HUES6 (cell line): ENCODE measurements around the gene ITPKC.
A peak's percentile ranks its signal among the peaks of the same experiment; 100 is the strongest.

Experiments
- H3K27ac ChIP-seq: 2 replicates; pipeline ENCODE4 v1.7.0; 2013; ENCODE audit warnings: low read depth, mild to moderate bottlenecking, low read length, inconsistent platforms
- H3K27me3 ChIP-seq: 2 replicates; pipeline ENCODE4 v1.6.1; 2013; ENCODE audit warnings: low read length; ENCODE audit not compliant: control insufficient read depth, insufficient read depth
- H3K36me3 ChIP-seq: 2 replicates; pipeline ENCODE4 v1.6.1; 2013; ENCODE audit warnings: low read length; ENCODE audit not compliant: control insufficient read depth, insufficient read depth
- H3K4me1 ChIP-seq: 2 replicates; pipeline ENCODE4 v1.6.1; 2013; ENCODE audit warnings: low read length; ENCODE audit not compliant: control insufficient read depth, insufficient read depth
- H3K4me3 ChIP-seq: 2 replicates; pipeline ENCODE4 v1.5.1; 2013; ENCODE audit warnings: low read depth, low read length
- H3K9ac ChIP-seq: one replicate; pipeline ENCODE4 v1.6.1; 2013; ENCODE audit warnings: mild to moderate bottlenecking, low read length
- H3K9me3 ChIP-seq: 2 replicates; pipeline ENCODE4 v1.6.1; 2013; ENCODE audit warnings: low read depth, low read length; ENCODE audit not compliant: control insufficient read depth, insufficient read depth

Gene ITPKC

GRCh38 chr19:40774916-40775631, 58.2 kb downstream of the ITPKC start, which contains the start of gene MIA:
Gene MIA, plus strand, starts transcription at chr19:40775521. Its CDS starts 22 bp downstream, at chr19:40775543.
- no peak within 1 kb of the TSS for H3K27ac ChIP-seq
- no peaks in the 10 kb centered on the region for H3K27me3 ChIP-seq
- no peak within 1 kb of the TSS for H3K4me3 ChIP-seq
- H3K9ac ChIP-seq: no peak within 1 kb of the TSS
- no peaks in the 10 kb centered on the region for H3K36me3 ChIP-seq
- peaks cover 7% of the 10 kb centered on the region; the same call in 1 of the 2 replicates for H3K9me3 ChIP-seq
- peaks cover 12% of the 10 kb centered on the region for H3K4me1 ChIP-seq

- Histone ChIP-seq H3K9me3 (peaks cover 7% of the 10 kb centered on the region; the same call in 1 of the 2 replicates), H3K27ac (no peak overlapping the region), H3K36me3 (no peaks in the 10 kb centered on the region), H3K9ac (no peak overlapping the region), H3K4me1 (peaks cover 13% of the 10 kb centered on the region), H3K27me3 (no peaks in the 10 kb centered on the region), H3K4me3 (no peak overlapping the region)
Measured at GRCh38 chr19:40775632-40776022, 58.7 kb downstream of the ITPKC start.

GRCh38 chr19:40776364-40776763, 59.5 kb downstream of the ITPKC start:
- H3K27me3 ChIP-seq: no peaks in the 10 kb centered on the region
- H3K4me1 ChIP-seq: peaks cover 13% of the 10 kb centered on the region
- no peak overlapping the region for H3K4me3 ChIP-seq
- H3K27ac ChIP-seq: no peak overlapping the region
- no peaks in the 10 kb centered on the region for H3K36me3 ChIP-seq
- peaks cover 3% of the 10 kb centered on the region; the same call in 1 of the 2 replicates for H3K9me3 ChIP-seq
- H3K9ac ChIP-seq: no peak overlapping the region

- H3K27me3 ChIP-seq: no peaks in the 10 kb centered on the region
- peak overlapping the region; percentile 89 for H3K27ac ChIP-seq
- no peaks in the 10 kb centered on the region for H3K9me3 ChIP-seq
- H3K4me3 ChIP-seq: peak overlapping the region; percentile 82
- H3K4me1 ChIP-seq: peaks cover 13% of the 10 kb centered on the region
- H3K36me3 ChIP-seq: peaks cover 1% of the 10 kb centered on the region; the same call in 1 of the 2 replicates
- H3K9ac ChIP-seq: peak overlapping the region; percentile 81
Measured at GRCh38 chr19:40776932-40777644, 60.2 kb downstream of the ITPKC start.

- peak overlapping the region; percentile 81 for H3K9ac ChIP-seq
- H3K27ac ChIP-seq: peak overlapping the region; percentile 89
- no peaks in the 10 kb centered on the region for H3K27me3 ChIP-seq
- H3K4me3 ChIP-seq: peak overlapping the region; percentile 82
- no peaks in the 10 kb centered on the region for H3K9me3 ChIP-seq
- H3K4me1 ChIP-seq: peaks cover 13% of the 10 kb centered on the region
- peaks cover 2% of the 10 kb centered on the region; the same call in 1 of the 2 replicates for H3K36me3 ChIP-seq
Measured at GRCh38 chr19:40777645-40777936, 60.7 kb downstream of the ITPKC start.

GRCh38 chr19:40777937-40778705, 61.2 kb downstream of the ITPKC start, which contains the start of gene RAB4B:
Gene RAB4B, plus strand, starts transcription at chr19:40778247. Its CDS starts 129 bp downstream, at chr19:40778376.
- H3K27me3 ChIP-seq: no peaks in the 10 kb centered on the region
- H3K36me3 ChIP-seq: peaks cover 2% of the 10 kb centered on the region; the same call in 1 of the 2 replicates
- peaks cover 13% of the 10 kb centered on the region for H3K4me1 ChIP-seq
- peak within 1 kb of the TSS; percentile 82 for H3K4me3 ChIP-seq
- H3K27ac ChIP-seq: peak within 1 kb of the TSS; percentile 89
- H3K9me3 ChIP-seq: no peaks in the 10 kb centered on the region
- peak within 1 kb of the TSS; percentile 81 for H3K9ac ChIP-seq

- H3K4me3 ChIP-seq: peak overlapping the region; percentile 72
- H3K27me3 ChIP-seq: no peaks in the 10 kb centered on the region
- H3K4me1 ChIP-seq: peaks cover 13% of the 10 kb centered on the region
- no peaks in the 10 kb centered on the region for H3K9me3 ChIP-seq
- H3K36me3 ChIP-seq: peaks cover 2% of the 10 kb centered on the region; the same call in 1 of the 2 replicates
- 0 out of 2 replicates have a peak overlapping the region, but pooled peaks have one; percentile 18 for H3K27ac ChIP-seq
- peak overlapping the region; percentile 66 for H3K9ac ChIP-seq
Measured at GRCh38 chr19:40778706-40779284, 61.9 kb downstream of the ITPKC start.

GRCh38 chr19:40780582-40780981, 63.7 kb downstream of the ITPKC start:
- Histone ChIP-seq H3K4me1 (peaks cover 8% of the 10 kb centered on the region), H3K9me3 (no peaks in the 10 kb centered on the region), H3K36me3 (peaks cover 2% of the 10 kb centered on the region; the same call in 1 of the 2 replicates), H3K4me3 (no peak overlapping the region), H3K27me3 (no peaks in the 10 kb centered on the region), H3K9ac (no peak overlapping the region), H3K27ac (no peak overlapping the region)

- Histone ChIP-seq H3K9ac (no peak overlapping the region), H3K9me3 (no peaks in the 10 kb centered on the region), H3K4me3 (no peak overlapping the region), H3K27ac (no peak overlapping the region), H3K4me1 (peaks cover 8% of the 10 kb centered on the region), H3K36me3 (peaks cover 2% of the 10 kb centered on the region; the same call in 1 of the 2 replicates), H3K27me3 (no peaks in the 10 kb centered on the region)
Measured at GRCh38 chr19:40781140-40781539, 64.2 kb downstream of the ITPKC start.

- Histone ChIP-seq H3K9ac (no peak overlapping the region), H3K27ac (no peak overlapping the region), H3K4me3 (no peak overlapping the region), H3K36me3 (peaks cover 2% of the 10 kb centered on the region; the same call in 1 of the 2 replicates), H3K9me3 (no peaks in the 10 kb centered on the region), H3K4me1 (peaks cover 8% of the 10 kb centered on the region), H3K27me3 (no peaks in the 10 kb centered on the region)
Measured at GRCh38 chr19:40783711-40784110, 66.8 kb downstream of the ITPKC start.
